Esophagus squamous epithelium (tissue), 5 donors: Measurements from ENCODE around the gene PRKACA. TPM values are rescaled to one million over a fixed set of nuclear protein-coding genes. Genes with fewer than 3 reads are reported as not detected.

ENCODE experiments used
- DNase-seq: peaks from one replicate; lab custom pipeline; 2025; lab: John Stamatoyannopoulos, UW
- H3K27ac ChIP-seq, 4 donors: fragments of 200-600 bp; sonication (generic); one replicate each; pipeline ENCODE4 v1.5.1; 2016 to 2019; ENCODE audit warnings: mild to moderate bottlenecking in 1 of 4
- H3K27me3 ChIP-seq, 4 donors: fragments of 200-600 bp; sonication (generic); 1 replicate in 3 of 4; 2 replicates in 1 of 4; pipeline versions ENCODE4 v1.5.1 to v1.6.0; 2017 to 2021; ENCODE audit warnings: antibody characterized with exemption in 1 of 4
- H3K36me3 ChIP-seq, 3 donors: fragments of 200-600 bp; sonication (generic); one replicate each; pipeline ENCODE4 v1.5.1; 2016 to 2019
- H3K4me1 ChIP-seq, 3 donors: fragments of 200-600 bp; sonication (generic); one replicate each; pipeline ENCODE4 v1.5.1; 2017 to 2019
- H3K4me3 ChIP-seq, 4 donors: fragments of 200-600 bp; sonication (generic); 1 replicate in 3 of 4; 2 replicates in 1 of 4; pipeline ENCODE4 v1.5.1; 2016 to 2019; ENCODE audit warnings: mild to moderate bottlenecking in 2 of 4, moderate library complexity in 1 of 4
- H3K9me3 ChIP-seq, 3 donors: fragments of 200-600 bp; sonication (generic); one replicate each; pipeline ENCODE4 v1.5.1; 2016 to 2019
- CTCF ChIP-seq, 6 experiments: fragments of 450-650 bp in 4 of 6; fragments of 200-600 bp in 2 of 6; sonication (generic) in 2 of 6; IDR thresholded peaks; one replicate each; pipeline ENCODE4 v1.5.1; 2016 to 2019; ENCODE audit warnings: antibody characterized with exemption in 6 of 6, mild to moderate bottlenecking in 4 of 6, moderate library complexity in 4 of 6
- POLR2A ChIP-seq, 4 donors: fragments of 450-650 bp; IDR thresholded peaks; one replicate each; pipeline ENCODE4 v1.6.1; 2017; ENCODE audit warnings: antibody characterized with exemption in 4 of 4, mild to moderate bottlenecking in 4 of 4, moderate library complexity in 3 of 4
- WGBS, 2 donors: methylation state at CpG; one replicate each; pipeline ENCODE4 v1.1.5; 2018; 5-methylcytosine and 5-hydroxymethylcytosine counted together
- intact Hi-C: fragments of 100-400 bp; cut with DNase I; formaldehyde crosslinking; loops from one replicate; pipeline ENCODE4 v1.15.0; 2022
- total RNA-seq, 4 donors: library from RNA; depleted of rRNA; stranded (reverse); fragments of >200 nt; gene quantifications; one replicate each; pipeline ENCODE4 v1.1.0, GENCODE V29; 2016
- donor health status: DM: yes; HTN: yes; CAD: no.

Gene PRKACA
- total RNA-seq, 4 donors from 2014 or later: 28.6 to 42.8 (median 37.0) TPM

- TF ChIP-seq POLR2A (IDR thresholded peaks at IDR 0.05) (no peak), CTCF (IDR thresholded peaks at IDR 0.05) (peak in 1 of 6 experiments; percentile 30)
- intact Hi-C loops: no loop called here
- Histone ChIP-seq H3K4me1 (peaks cover 33 to 74% (median 42%) of the 10 kb centered on the region in 3 donors), H3K4me3 (no peak overlapping the region), H3K36me3 (no peaks in the 10 kb centered on the region), H3K9me3 (no peaks in the 10 kb centered on the region), H3K27ac (peak overlapping the region; percentile 73 to 95 (median 86)), H3K27me3 (no peaks in the 10 kb centered on the region)
- DNase-seq: no peak
- WGBS, 2 donors: 89 to 100% methylated on average over 6 to 10 of the region's 18 CpGs
Measured at GRCh38 chr19:14113762-14114414, 3.7 kb downstream of the PRKACA start.

GRCh38 chr19:14112809-14113385, 4.7 kb downstream of the PRKACA start:
- WGBS, 2 donors: 36 to 50% methylated on average over 6 to 8 of the region's 12 CpGs
- Histone ChIP-seq H3K27me3 (no peaks in the 10 kb centered on the region), H3K36me3 (no peaks in the 10 kb centered on the region), H3K27ac (peak overlapping the region; percentile 73 to 95 (median 86)), H3K4me1 (peaks cover 26 to 74% (median 45%) of the 10 kb centered on the region in 3 donors), H3K9me3 (no peaks in the 10 kb centered on the region), H3K4me3 (peak overlapping the region in 3 of 4 donors; percentile 7 to 42 (median 15))
- TF ChIP-seq POLR2A (IDR thresholded peaks at IDR 0.05): no peak
- no peak for TF ChIP-seq CTCF (IDR thresholded peaks at IDR 0.05)
- no peak for DNase-seq
- intact Hi-C loops: no loop called here

- 40 to 90% methylated on average over 3 of the region's 12 CpGs for WGBS, 2 donors
Measured at GRCh38 chr19:14112051-14112808, 5.3 kb downstream of the PRKACA start.

GRCh38 chr19:14111486-14111885, 6.1 kb downstream of the PRKACA start:
- peak overlapping the region in 2 of 4 donors; percentile 85 to 86 for H3K27ac ChIP-seq
- TF ChIP-seq CTCF (IDR thresholded peaks at IDR 0.05): no peak
- TF ChIP-seq POLR2A (IDR thresholded peaks at IDR 0.05): no peak
- WGBS, 2 donors: 88 to 100% methylated on average over 1 of the region's 1 CpG
- H3K27me3 ChIP-seq: no peaks in the 10 kb centered on the region
- DNase-seq: no peak
- no peaks in the 10 kb centered on the region for H3K9me3 ChIP-seq
- peaks cover 0 to 14% (median under 1%) of the 10 kb centered on the region in 3 donors for H3K36me3 ChIP-seq
- peaks cover 19 to 76% (median 47%) of the 10 kb centered on the region in 3 donors for H3K4me1 ChIP-seq
- intact Hi-C loops: no loop called here
- no peak overlapping the region for H3K4me3 ChIP-seq

More at GRCh38 chr19:14112051-14112808, 5.3 kb downstream of the PRKACA start:
- no peak for TF ChIP-seq POLR2A (IDR thresholded peaks at IDR 0.05)
- no peak for TF ChIP-seq CTCF (IDR thresholded peaks at IDR 0.05)
- Histone ChIP-seq H3K4me1 (peaks cover 26 to 81% (median 50%) of the 10 kb centered on the region in 3 donors), H3K9me3 (no peaks in the 10 kb centered on the region), H3K4me3 (peak overlapping the region in 3 of 4 donors; percentile 7 to 42 (median 15)), H3K36me3 (peaks cover 0 to 6% (median 0%) of the 10 kb centered on the region in 3 donors), H3K27ac (peak overlapping the region; percentile 73 to 95 (median 86)), H3K27me3 (no peaks in the 10 kb centered on the region)
- DNase-seq: no peak
- intact Hi-C loops: no loop called here
